ENCODE results near the gene YDJC. TPM values are rescaled to one million over a fixed set of nuclear protein-coding genes. Genes with fewer than 3 reads are reported as not detected.
"Not testable (repeated sequence)": the region's sequence is repeated elsewhere in the genome, so short reads cannot be mapped to it uniquely, and the experiment has no call there.

Gene YDJC
- 10 to 100 TPM; 16.4 to 19.9 TPM for total RNA-seq
- polyA plus RNA-seq (2013, experiment 1 of 2) = 11.6 TPM
- polyA plus RNA-seq (2013, experiment 2 of 2) = 11.3 TPM
- long read RNA-seq, experiment 1, partial matches to known transcripts = 2 of 14 reads
- long read RNA-seq, experiment 1, other reads (novel, unspliced or antisense) = 4 of 14 reads
- long read RNA-seq, experiment 2, transcript YDJC-201 (5 exons, 1,351 nt) = major isoform, 12 of 38 reads
- long read RNA-seq, experiment 2, transcript YDJC-203 (5 exons, 1,410 nt) = minor isoform, 7 of 38 reads
- long read RNA-seq, experiment 2, partial matches to known transcripts = 10 of 38 reads
- long read RNA-seq, experiment 2, other reads (novel, unspliced or antisense) = 6 of 38 reads
- long read RNA-seq, experiment 3, transcript YDJC-201 (5 exons, 1,351 nt) = minor isoform, 24 of 111 reads
- long read RNA-seq, experiment 3, transcript YDJC-206 (4 exons, 1,494 nt) = minor isoform, 6 of 111 reads
- long read RNA-seq, experiment 3, transcript YDJC-205 (2 exons, 1,423 nt) = minor isoform, 8 of 111 reads
- long read RNA-seq, experiment 3, transcript YDJC-203 (5 exons, 1,410 nt) = major isoform, 32 of 111 reads
- long read RNA-seq, experiment 3, partial matches to known transcripts = 19 of 111 reads
- long read RNA-seq, experiment 3, other reads (novel, unspliced or antisense) = 14 of 111 reads
- long read RNA-seq, experiment 4, partial matches to known transcripts = 0 of 2 reads
- long read RNA-seq, experiment 4, other reads (novel, unspliced or antisense) = 1 of 2 reads

DNA sequence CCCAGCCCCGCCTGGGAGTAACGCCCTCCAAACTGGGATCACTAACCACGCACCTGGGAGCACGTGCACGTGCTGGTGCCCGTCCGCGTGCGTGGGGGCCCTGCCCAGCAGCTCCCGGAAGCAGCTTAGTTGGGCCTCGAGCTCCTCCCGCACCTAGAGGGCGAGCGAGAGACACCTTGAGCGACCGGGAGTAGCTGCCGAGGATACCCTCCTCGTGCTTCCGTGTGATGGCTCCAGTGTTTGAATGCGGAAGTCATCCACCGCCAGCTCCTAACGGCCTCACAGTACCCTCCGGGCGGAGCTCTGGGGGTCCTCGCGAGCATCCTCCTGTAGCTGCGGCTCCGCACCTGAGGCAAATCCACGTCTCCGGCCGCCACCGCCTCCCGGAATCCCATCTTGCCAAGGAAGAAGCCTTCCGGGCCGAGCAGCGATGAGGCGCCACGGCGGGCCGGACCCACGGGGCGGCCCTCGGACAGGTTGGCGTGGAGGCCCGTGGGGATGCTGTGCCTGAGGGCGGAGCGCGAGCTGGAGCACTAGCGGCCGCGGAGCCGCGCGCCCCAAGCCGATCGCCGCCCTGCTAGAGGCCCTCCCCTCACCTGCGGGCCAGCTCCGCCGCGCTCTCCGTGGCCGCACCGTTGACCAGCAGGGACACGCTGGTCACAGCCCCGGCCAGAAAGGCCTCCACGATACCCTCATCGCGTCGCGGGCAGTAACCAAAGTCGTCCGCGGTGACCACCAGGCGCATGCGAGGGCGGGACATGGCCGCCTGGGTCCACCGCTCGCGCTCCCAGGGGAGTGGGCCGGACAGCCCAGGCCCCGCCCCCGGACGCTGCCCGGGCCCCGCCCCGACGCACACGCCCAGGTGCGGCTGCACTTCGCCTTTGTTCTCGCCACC is at the start of gene YDJC:
Gene YDJC, minus strand, starts transcription at position 768 of the 895 bp plus-strand sequence. Its CDS starts 8 bp downstream, at position 760.
- DNase-seq = peak; percentile 98
- TF ChIP-seq, protein P1, sequence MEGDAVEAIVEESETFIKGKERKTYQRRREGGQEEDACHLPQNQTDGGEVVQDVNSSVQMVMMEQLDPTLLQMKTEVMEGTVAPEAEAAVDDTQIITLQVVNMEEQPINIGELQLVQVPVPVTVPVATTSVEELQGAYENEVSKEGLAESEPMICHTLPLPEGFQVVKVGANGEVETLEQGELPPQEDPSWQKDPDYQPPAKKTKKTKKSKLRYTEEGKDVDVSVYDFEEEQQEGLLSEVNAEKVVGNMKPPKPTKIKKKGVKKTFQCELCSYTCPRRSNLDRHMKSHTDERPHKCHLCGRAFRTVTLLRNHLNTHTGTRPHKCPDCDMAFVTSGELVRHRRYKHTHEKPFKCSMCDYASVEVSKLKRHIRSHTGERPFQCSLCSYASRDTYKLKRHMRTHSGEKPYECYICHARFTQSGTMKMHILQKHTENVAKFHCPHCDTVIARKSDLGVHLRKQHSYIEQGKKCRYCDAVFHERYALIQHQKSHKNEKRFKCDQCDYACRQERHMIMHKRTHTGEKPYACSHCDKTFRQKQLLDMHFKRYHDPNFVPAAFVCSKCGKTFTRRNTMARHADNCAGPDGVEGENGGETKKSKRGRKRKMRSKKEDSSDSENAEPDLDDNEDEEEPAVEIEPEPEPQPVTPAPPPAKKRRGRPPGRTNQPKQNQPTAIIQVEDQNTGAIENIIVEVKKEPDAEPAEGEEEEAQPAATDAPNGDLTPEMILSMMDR (conservative IDR thresholded peaks at IDR 0.05) = peak; percentile 77
- Mint-ChIP-seq H3K36me3 (ENCODE audit: low read depth) (peaks cover 17% of the 10 kb centered on the region), H3K9me3 (peaks cover 2% of the 10 kb centered on the region), H3K27ac (peak within 1 kb of the TSS; percentile 89), H3K4me1 (peaks cover 5% of the 10 kb centered on the region), H3K27me3 (ENCODE audit: insufficient read depth) (no peaks in the 10 kb centered on the region), H3K4me3 (peak within 1 kb of the TSS; percentile 81)
- Histone ChIP-seq H3K9me3 (ENCODE audit: control insufficient read depth, low read length) (no peaks in the 10 kb centered on the region), H3K36me3 (ENCODE audit: control insufficient read depth, insufficient read depth, low read length) (peaks cover 14% of the 10 kb centered on the region), H3K27ac (ENCODE audit: low read depth, low read length) (peak within 1 kb of the TSS; percentile 42), H3K9ac (ENCODE audit: extremely low read depth, low read length, poor library complexity, severe bottlenecking) (peak within 1 kb of the TSS; percentile 62), H3K4me3 (ENCODE audit: low read length) (peak within 1 kb of the TSS; percentile 86), H3K27me3 (ENCODE audit: control insufficient read depth, insufficient read depth, low read length, poor library complexity, severe bottlenecking) (no peaks in the 10 kb centered on the region), H3K4me1 (ENCODE audit: control insufficient read depth, insufficient read depth, low read length) (no peaks in the 10 kb centered on the region)
- WGBS, 2 experiments (ENCODE audit: insufficient coverage in 1 of 2, insufficient read length in 1 of 2) = 1% methylated on average over 39 to 93 of the region's 93 CpGs

DNA sequence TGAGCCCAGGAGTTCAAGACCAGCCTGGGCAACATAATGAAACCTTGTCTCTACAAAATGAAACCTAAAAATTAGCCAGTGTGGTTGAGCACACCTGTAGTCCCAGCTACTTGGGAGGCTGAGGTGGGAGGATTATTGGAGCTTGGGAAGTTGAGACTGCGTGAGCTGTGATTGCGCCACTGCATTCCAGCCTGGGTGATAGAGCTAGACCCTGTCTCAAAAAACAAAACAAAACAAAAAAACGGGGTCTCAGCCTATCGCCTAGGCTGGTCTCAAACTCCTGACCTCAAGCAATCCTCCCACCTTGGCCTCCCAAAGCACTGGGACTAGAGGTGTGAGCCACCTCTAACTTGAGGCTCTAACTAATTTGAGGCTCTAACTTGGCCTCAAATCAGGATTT is 49.6 kb upstream of the YDJC start:
- Mint-ChIP-seq H3K4me3 (no peak overlapping the region), H3K27me3 (ENCODE audit: insufficient read depth) (no peaks in the 10 kb centered on the region), H3K4me1 (no peaks in the 10 kb centered on the region), H3K36me3 (ENCODE audit: low read depth) (peaks cover 57% of the 10 kb centered on the region), H3K9me3 (peaks cover 26% of the 10 kb centered on the region), H3K27ac (no peak overlapping the region)
- 91 to 100% methylated on average over 3 to 4 of the region's 4 CpGs for WGBS, 2 experiments (ENCODE audit: insufficient coverage in 1 of 2, insufficient read length in 1 of 2)
- no peaks in the 10 kb centered on the region for H3K27me3 ChIP-seq (ENCODE audit: control insufficient read depth, insufficient read depth, low read length, poor library complexity, severe bottlenecking)
- H3K27ac ChIP-seq (ENCODE audit: low read depth, low read length) = no peak overlapping the region
- no peaks in the 10 kb centered on the region for H3K4me1 ChIP-seq (ENCODE audit: control insufficient read depth, insufficient read depth, low read length)
- peaks cover 25% of the 10 kb centered on the region for H3K36me3 ChIP-seq (ENCODE audit: control insufficient read depth, insufficient read depth, low read length)
- no peak overlapping the region for H3K9ac ChIP-seq (ENCODE audit: extremely low read depth, low read length, poor library complexity, severe bottlenecking)
- no peaks in the 10 kb centered on the region for H3K9me3 ChIP-seq (ENCODE audit: control insufficient read depth, low read length)
- DNase-seq = no peak
- no peak overlapping the region for H3K4me3 ChIP-seq (ENCODE audit: low read length)
- TF ChIP-seq, protein P1 (conservative IDR thresholded peaks at IDR 0.05) = no peak

- peaks cover 26% of the 10 kb centered on the region for H3K9me3 Mint-ChIP-seq
Measured at GRCh38 chr22:21678842-21679241, 49.0 kb upstream of the YDJC start.

More at GRCh38 chr22:21678842-21679241, 49.0 kb upstream of the YDJC start:
- peaks cover 61% of the 10 kb centered on the region for H3K36me3 Mint-ChIP-seq (ENCODE audit: low read depth)
- not testable (repeated sequence) for H3K27me3 ChIP-seq (ENCODE audit: control insufficient read depth, insufficient read depth, low read length, poor library complexity, severe bottlenecking); H3K4me3 ChIP-seq (ENCODE audit: low read length); H3K27me3 Mint-ChIP-seq (ENCODE audit: insufficient read depth); DNase-seq; H3K4me1 ChIP-seq (ENCODE audit: control insufficient read depth, insufficient read depth, low read length); H3K4me3 Mint-ChIP-seq; H3K27ac ChIP-seq (ENCODE audit: low read depth, low read length); H3K27ac Mint-ChIP-seq; H3K4me1 Mint-ChIP-seq; H3K9me3 ChIP-seq (ENCODE audit: control insufficient read depth, low read length); H3K9ac ChIP-seq (ENCODE audit: extremely low read depth, low read length, poor library complexity, severe bottlenecking)
- peaks cover 29% of the 10 kb centered on the region for H3K36me3 ChIP-seq (ENCODE audit: control insufficient read depth, insufficient read depth, low read length)
- 96% methylated on average over 11 of the region's 12 CpGs; no CpG with 5 or more reads in 1 of the 2 experiments for WGBS, 2 experiments (ENCODE audit: insufficient coverage in 1 of 2, insufficient read length in 1 of 2)

All from endodermal cell (in vitro differentiated cells).